ENCODE data around the gene IL12RB1.
A peak's percentile ranks its signal among the peaks of the same experiment; 100 is the strongest.

Gene IL12RB1

DNA sequence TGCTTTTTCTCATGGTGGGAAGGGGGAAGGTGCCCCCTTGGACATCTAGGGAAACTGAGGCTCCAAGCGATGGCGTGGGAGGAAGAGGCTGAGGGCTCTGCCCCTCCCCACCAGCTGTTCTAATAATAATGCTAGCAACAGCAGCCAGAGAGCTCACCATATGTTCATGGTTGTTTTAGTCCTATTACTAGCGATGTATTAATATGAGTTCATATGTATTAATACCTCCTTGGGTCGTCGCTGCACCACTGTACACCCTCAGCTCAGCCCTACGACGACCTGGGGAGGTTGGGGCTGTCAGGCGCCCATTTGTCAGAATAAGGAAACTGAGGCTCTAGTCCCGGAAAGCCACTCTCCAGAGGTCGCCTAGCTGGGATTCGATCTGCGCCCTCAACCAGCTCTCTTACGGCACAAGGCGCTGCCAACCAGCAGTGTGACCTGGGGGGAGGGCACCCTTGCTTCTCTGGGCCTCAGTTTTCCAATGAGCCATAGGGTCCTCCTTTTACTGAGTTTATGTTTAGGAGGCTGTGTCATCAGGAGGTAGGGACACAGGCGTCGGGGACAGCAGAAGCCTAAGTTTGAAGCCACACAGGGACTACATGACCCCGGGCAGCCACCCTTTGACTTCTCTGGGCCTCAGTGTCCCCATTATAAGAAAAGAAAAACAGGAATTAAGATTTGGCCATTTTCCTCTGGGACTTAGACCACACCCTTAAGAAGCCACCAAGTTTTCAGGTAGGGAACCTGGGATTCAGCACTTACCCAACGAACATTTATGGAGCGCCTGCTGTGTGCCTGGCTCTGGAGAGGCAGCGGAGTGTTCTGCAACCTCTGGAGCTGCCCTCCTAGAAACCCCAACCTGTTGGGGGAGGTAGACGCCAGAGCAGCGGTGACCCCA lies 11.5 kb upstream of the IL12RB1 start:
- no peak for DNase-seq (ENCODE audit: low read depth)
- TF ChIP-seq, protein P1, sequence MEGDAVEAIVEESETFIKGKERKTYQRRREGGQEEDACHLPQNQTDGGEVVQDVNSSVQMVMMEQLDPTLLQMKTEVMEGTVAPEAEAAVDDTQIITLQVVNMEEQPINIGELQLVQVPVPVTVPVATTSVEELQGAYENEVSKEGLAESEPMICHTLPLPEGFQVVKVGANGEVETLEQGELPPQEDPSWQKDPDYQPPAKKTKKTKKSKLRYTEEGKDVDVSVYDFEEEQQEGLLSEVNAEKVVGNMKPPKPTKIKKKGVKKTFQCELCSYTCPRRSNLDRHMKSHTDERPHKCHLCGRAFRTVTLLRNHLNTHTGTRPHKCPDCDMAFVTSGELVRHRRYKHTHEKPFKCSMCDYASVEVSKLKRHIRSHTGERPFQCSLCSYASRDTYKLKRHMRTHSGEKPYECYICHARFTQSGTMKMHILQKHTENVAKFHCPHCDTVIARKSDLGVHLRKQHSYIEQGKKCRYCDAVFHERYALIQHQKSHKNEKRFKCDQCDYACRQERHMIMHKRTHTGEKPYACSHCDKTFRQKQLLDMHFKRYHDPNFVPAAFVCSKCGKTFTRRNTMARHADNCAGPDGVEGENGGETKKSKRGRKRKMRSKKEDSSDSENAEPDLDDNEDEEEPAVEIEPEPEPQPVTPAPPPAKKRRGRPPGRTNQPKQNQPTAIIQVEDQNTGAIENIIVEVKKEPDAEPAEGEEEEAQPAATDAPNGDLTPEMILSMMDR (IDR thresholded peaks at IDR 0.05; ENCODE audit: low read depth, low read length, missing control alignments), result no peak
- H3K4me3 ChIP-seq (ENCODE audit: low read depth, low read length), result peak overlapping the region; percentile 72

DNA sequence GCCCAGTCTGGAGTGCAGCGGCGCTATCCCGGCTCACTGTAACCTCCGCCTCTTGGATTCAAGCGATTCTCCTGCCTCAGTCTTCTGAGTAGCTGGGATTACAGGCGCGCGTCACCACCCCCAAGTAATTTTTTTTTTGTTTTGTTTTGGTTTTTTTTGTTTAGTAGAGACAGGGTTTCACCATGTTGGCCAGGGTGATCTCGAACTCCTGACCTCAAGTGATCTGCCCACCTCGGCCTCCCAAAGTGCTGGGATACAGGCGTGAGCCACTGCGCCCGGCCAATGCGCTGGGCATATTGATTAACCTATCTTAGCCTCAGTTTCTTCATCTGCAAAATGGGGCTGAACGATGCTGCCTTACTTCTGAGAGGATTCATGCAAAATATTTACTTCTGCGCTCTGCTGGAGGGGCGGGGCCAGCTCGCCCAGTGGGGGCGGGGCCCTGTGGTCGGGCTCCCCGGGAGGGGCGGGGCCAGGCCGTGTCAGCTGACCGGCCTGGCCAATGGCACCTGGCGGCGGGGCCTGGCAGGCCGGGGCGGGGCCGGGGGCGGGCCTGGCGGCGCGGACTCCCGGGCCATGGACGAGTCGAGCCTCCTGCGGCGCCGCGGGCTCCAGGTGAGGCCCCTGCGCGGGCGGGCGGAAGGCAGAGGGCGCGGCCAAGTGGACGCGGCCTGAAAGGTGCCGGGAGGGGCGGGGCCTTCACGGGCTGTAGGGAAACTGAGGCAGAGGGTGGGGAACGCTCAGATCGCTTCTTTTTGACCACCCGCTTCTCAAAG lies 10.7 kb upstream of the IL12RB1 start, which contains the start of gene MAST3:
Gene MAST3, plus strand, starts transcription at position 562 of the 776 bp plus-strand sequence. Its CDS starts 15 bp downstream, at position 577.
- TF ChIP-seq, protein P1 (IDR thresholded peaks at IDR 0.05; ENCODE audit: low read depth, low read length, missing control alignments), result no peak
- DNase-seq (ENCODE audit: low read depth), result no peak
- peak within 1 kb of the TSS; percentile 72 for H3K4me3 ChIP-seq (ENCODE audit: low read depth, low read length)

DNA sequence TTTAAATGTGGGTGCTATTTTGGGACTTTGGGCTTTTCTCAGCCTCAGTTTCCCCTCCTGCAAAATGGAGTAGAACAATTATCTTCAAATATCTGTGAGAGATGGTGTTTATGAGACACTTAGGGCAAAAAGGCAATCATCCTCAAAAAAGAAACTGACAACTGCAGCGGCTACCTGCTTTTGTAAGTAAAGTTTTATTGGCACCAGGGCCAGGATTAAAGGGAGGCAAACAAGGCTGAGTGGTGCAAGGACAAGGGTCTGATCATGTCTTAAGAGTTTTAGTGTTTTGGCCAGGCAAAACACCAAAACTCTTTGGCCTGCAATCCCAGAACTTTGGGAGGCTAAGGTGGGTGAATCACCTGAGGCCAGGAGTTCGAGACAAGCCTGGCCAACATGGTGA lies 9.5 kb upstream of the IL12RB1 start:
- TF ChIP-seq, protein P1 (IDR thresholded peaks at IDR 0.05; ENCODE audit: low read depth, low read length, missing control alignments), result no peak
- no peak overlapping the region for H3K4me3 ChIP-seq (ENCODE audit: low read depth, low read length)
- DNase-seq (ENCODE audit: low read depth), result no peak

DNA sequence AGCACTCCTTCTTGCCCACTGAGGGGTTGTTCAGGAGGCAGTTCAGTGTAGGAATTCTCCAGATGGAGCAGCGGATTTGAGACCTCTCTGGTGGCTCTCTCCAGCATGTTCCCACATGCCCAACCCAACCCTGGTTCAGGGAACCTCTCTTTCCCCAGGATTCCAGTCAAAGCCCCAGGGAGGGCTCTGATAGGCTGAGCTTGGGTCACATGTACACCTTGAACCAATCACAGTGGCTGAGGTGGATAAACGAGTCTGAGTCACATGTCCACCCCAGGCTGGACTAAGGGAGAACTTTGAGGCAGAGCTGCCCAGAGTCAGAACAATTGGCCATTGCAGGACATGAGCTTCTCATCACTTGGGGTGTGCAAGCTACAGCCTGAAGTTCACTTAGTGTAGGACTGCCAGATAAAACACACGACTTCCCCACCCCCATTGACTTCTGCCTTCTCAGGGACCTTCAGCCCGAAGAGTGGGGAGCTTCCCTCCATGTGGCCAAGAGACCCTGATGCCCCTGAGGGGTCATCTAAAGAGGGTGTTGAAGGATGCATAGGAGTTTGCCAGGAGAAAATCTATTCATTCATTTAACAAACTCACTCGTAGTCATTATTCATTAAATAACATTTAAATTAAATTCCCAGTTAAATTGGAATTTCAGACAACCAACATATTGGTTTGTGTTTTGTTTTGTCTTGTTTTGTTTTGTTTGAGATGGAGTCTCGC lies 6.9 kb upstream of the IL12RB1 start:
- TF ChIP-seq, protein P1 (IDR thresholded peaks at IDR 0.05; ENCODE audit: low read depth, low read length, missing control alignments), result no peak
- no peak for DNase-seq (ENCODE audit: low read depth)
- no peak overlapping the region for H3K4me3 ChIP-seq (ENCODE audit: low read depth, low read length)

DNA sequence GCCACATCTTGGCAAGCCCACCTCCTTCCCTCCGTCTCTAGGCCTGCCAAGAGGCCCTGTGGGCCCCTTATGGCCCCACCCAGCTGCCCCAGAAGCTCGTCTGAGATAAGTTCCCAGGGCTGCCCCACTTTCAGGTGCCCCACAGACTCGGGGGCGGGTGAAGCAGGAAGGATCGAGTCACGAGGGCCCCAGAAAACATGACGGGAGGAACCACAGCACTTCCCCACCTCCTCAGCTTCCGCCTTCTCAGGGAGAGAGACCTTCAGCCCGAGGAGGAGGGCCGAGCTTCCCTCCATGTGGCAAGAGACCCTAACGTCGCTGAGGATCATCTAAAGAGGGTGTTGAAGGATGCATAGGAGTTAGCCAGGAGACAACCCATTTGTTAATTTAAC lies 4.5 kb upstream of the IL12RB1 start:
- TF ChIP-seq, protein P1 (IDR thresholded peaks at IDR 0.05; ENCODE audit: low read depth, low read length, missing control alignments), result no peak
- no peak overlapping the region; the same call in 1 of the 2 replicates for H3K4me3 ChIP-seq (ENCODE audit: low read depth, low read length)
- DNase-seq (ENCODE audit: low read depth), result peak; percentile 69

DNA sequence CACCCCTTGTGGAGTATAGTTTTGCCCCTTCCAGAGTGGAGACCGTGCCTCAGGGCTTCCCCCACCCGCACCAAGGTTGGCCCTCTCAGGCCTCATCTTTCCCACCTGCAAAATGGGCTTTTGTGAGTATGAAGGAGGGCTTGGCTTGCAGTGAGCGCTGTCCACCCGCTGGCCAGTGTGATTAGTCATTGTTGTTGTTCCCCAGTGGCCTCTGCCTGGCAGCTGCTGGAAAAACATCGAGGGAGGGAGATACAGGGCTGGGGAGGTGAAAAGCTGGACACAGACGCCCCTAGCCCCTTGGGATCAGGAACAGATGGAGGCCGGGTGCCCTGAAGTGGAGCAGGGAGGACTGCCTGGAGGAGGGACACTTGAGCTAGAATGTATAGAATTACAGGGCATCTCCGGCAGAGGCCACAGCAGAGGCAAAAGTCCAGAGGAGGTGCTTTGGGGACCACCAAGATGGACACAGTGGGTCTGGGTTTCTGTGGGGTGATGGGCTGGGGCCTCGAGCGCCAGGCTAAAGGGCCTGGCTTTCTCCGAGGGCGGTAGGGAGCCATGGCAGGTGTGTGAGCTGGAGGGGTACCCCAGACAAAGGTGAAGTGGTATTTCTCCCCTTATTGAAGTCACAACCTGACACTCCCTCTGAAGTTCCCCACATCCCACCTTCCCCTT lies 3.9 kb upstream of the IL12RB1 start:
- TF ChIP-seq, protein P1 (IDR thresholded peaks at IDR 0.05; ENCODE audit: low read depth, low read length, missing control alignments), result no peak
- H3K4me3 ChIP-seq (ENCODE audit: low read depth, low read length), result no peak overlapping the region; the same call in 1 of the 2 replicates
- DNase-seq (ENCODE audit: low read depth), result no peak

Measured in GM12864 (cell line).